Endodermal cell (in vitro differentiated cells): ENCODE measurements around the gene COL4A1. TPM values are rescaled to one million over a fixed set of nuclear protein-coding genes. Genes with fewer than 3 reads are reported as not detected.

ENCODE experiments used
- DNase-seq: peaks from one replicate; pipeline ENCODE4 v3.0.0-alpha.2; 2017
- H3K27ac ChIP-seq: 2 replicates; pipeline ENCODE4 v1.5.1; 2013; ENCODE audit warnings: mild to moderate bottlenecking, low read depth, low read length, moderate library complexity
- H3K27me3 ChIP-seq: 2 replicates; pipeline ENCODE4 v1.6.1; 2013; ENCODE audit warnings: mild to moderate bottlenecking, low read length, moderate library complexity; ENCODE audit not compliant: insufficient read depth, control insufficient read depth, poor library complexity, severe bottlenecking
- H3K36me3 ChIP-seq: 2 replicates; pipeline ENCODE4 v1.7.0; 2013; ENCODE audit warnings: mild to moderate bottlenecking, low read length, moderate library complexity; ENCODE audit not compliant: control insufficient read depth, insufficient read depth
- H3K4me1 ChIP-seq: one replicate; pipeline ENCODE4 v1.7.0; 2013; ENCODE audit warnings: low read length; ENCODE audit not compliant: control insufficient read depth, insufficient read depth
- H3K4me3 ChIP-seq: 2 replicates; pipeline ENCODE4 v1.5.1; 2013; ENCODE audit warnings: mild to moderate bottlenecking, low read length, moderate library complexity
- H3K9ac ChIP-seq: 2 replicates; pipeline ENCODE4 v1.6.1; 2013; ENCODE audit warnings: mild to moderate bottlenecking, low read length, moderate library complexity; ENCODE audit not compliant: poor library complexity, severe bottlenecking; ENCODE audit errors: extremely low read depth
- H3K9me3 ChIP-seq: 2 replicates; pipeline ENCODE4 v1.6.1; 2013; ENCODE audit warnings: mild to moderate bottlenecking, low read length, moderate library complexity; ENCODE audit not compliant: control insufficient read depth
- H3K27ac Mint-ChIP-seq: 2 replicates; pipeline ENCODE4 v1.8.0; 2020; ENCODE audit warnings: mixed read lengths
- H3K27me3 Mint-ChIP-seq: 2 replicates; pipeline ENCODE4 v1.8.0; 2021; ENCODE audit warnings: mild to moderate bottlenecking, mixed read lengths; ENCODE audit not compliant: insufficient read depth
- H3K36me3 Mint-ChIP-seq: 2 replicates; pipeline ENCODE4 v1.8.0; 2020; ENCODE audit warnings: low read depth, mixed read lengths
- H3K4me1 Mint-ChIP-seq: 2 replicates; pipeline ENCODE4 v1.8.0; 2020; ENCODE audit warnings: mixed read lengths
- H3K4me3 Mint-ChIP-seq: 2 replicates; pipeline ENCODE4 v1.8.0; 2020; ENCODE audit warnings: mild to moderate bottlenecking, moderate library complexity, mixed read lengths
- H3K9me3 Mint-ChIP-seq: 2 replicates; pipeline ENCODE4 v1.8.0; 2020; ENCODE audit warnings: mild to moderate bottlenecking, mixed read lengths
- CTCF ChIP-seq: fragments of 200-600 bp; sonication (generic); conservative IDR thresholded peaks from 2 replicates; pipeline ENCODE4 v1.5.0; 2021; ENCODE audit warnings: antibody characterized with exemption, mild to moderate bottlenecking
- WGBS, 2 experiments: methylation state at CpG; one replicate each; pipeline versions ENCODE4 v1.1.5 to v1.1.7; 2013; ENCODE audit warnings: missing lambda C conversion rate in 2 of 2, mixed read lengths in 1 of 2; ENCODE audit not compliant: insufficient coverage in 1 of 2, insufficient read length in 1 of 2; 5-methylcytosine and 5-hydroxymethylcytosine counted together
- total RNA-seq, 2 donors: library from RNA; stranded (reverse); fragmentation: NEBNext Ultra II Directional in 1 of 2; extraction: Animal tissue kit (Norgen Biotek cat#: 25700) in 1 of 2; gene quantifications; 2 replicates in 1 of 2; 3 replicates in 1 of 2; pipeline ENCODE4 v1.2.1, GENCODE V29; 2021

The COL4A1 gene
- total RNA-seq, 2 donors from 2014 or later, result 702 to 764 TPM

GRCh38 chr13:110304256-110304655, 2.7 kb downstream of the COL4A1 start:
- Mint-ChIP-seq H3K4me3 (peak overlapping the region; percentile 93), H3K27me3 (peaks cover 4% of the 10 kb centered on the region), H3K9me3 (no peaks in the 10 kb centered on the region), H3K36me3 (peaks cover 48% of the 10 kb centered on the region), H3K4me1 (peaks cover 62% of the 10 kb centered on the region), H3K27ac (no peak overlapping the region)
- no peak overlapping the region for H3K9ac ChIP-seq
- H3K27ac ChIP-seq, result no peak overlapping the region
- H3K9me3 ChIP-seq, result no peaks in the 10 kb centered on the region
- WGBS, 2 experiments, result 84 to 100% methylated on average over 1 to 3 of the region's 4 CpGs
- no peaks in the 10 kb centered on the region for H3K27me3 ChIP-seq
- peaks cover 49% of the 10 kb centered on the region for H3K36me3 ChIP-seq
- peaks cover 24% of the 10 kb centered on the region for H3K4me1 ChIP-seq
- H3K4me3 ChIP-seq, result peak overlapping the region; percentile 92
- no peak for DNase-seq
- TF ChIP-seq CTCF, result no peak

DNA sequence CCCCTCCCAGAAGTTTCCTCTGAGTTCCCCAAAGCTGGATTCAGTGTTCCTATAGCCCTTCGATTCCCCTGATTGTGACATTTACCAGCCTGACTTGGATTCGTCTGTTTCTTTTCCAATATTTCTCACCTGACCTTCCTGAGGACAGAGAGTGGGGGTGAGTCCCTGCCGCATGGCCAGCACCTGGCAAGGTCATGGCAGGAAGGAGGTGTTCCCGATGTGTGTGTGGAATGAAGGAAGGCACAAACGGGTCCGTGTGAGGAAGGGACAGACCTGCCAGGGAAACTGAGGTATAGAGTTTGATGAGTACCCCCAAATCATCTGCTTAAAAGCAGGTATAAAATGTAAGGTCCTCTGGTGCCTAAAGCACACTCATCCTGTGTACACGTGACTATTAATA, 3.3 kb downstream of the COL4A1 start:
- TF ChIP-seq CTCF, result no peak
- H3K9me3 ChIP-seq, result no peaks in the 10 kb centered on the region
- H3K4me3 ChIP-seq, result peak overlapping the region; percentile 92
- Mint-ChIP-seq H3K36me3 (peaks cover 42% of the 10 kb centered on the region), H3K27me3 (peaks cover 4% of the 10 kb centered on the region), H3K27ac (no peak overlapping the region), H3K9me3 (no peaks in the 10 kb centered on the region), H3K4me3 (peak overlapping the region; percentile 93), H3K4me1 (peaks cover 60% of the 10 kb centered on the region)
- DNase-seq, result no peak
- H3K27me3 ChIP-seq, result no peaks in the 10 kb centered on the region
- no peak overlapping the region for H3K27ac ChIP-seq
- WGBS, 2 experiments, result 83 to 91% methylated on average over 5 to 7 of the region's 7 CpGs
- peaks cover 48% of the 10 kb centered on the region for H3K36me3 ChIP-seq
- peaks cover 28% of the 10 kb centered on the region for H3K4me1 ChIP-seq
- no peak overlapping the region for H3K9ac ChIP-seq

GRCh38 chr13:110302997-110303396, 4.0 kb downstream of the COL4A1 start:
- Mint-ChIP-seq H3K4me3 (peak overlapping the region; percentile 93), H3K9me3 (no peaks in the 10 kb centered on the region), H3K27ac (peak overlapping the region; percentile 9), H3K36me3 (peaks cover 36% of the 10 kb centered on the region), H3K4me1 (peaks cover 63% of the 10 kb centered on the region), H3K27me3 (peaks cover 4% of the 10 kb centered on the region)
- H3K27me3 ChIP-seq, result no peaks in the 10 kb centered on the region
- peak overlapping the region; percentile 92 for H3K4me3 ChIP-seq
- no peak overlapping the region for H3K27ac ChIP-seq
- WGBS, 2 experiments, result 68 to 74% methylated on average over 2 of the region's 2 CpGs
- no peaks in the 10 kb centered on the region for H3K9me3 ChIP-seq
- H3K9ac ChIP-seq, result no peak overlapping the region
- no peak for DNase-seq
- peaks cover 34% of the 10 kb centered on the region for H3K4me1 ChIP-seq
- no peak for TF ChIP-seq CTCF
- peaks cover 48% of the 10 kb centered on the region for H3K36me3 ChIP-seq
